Measurements from ENCODE around the gene LPGAT1.
"Not testable (repeated sequence)": the region's sequence is repeated elsewhere in the genome, so short reads cannot be mapped to it uniquely, and the experiment has no call there.

LPGAT1 gene, protein sequence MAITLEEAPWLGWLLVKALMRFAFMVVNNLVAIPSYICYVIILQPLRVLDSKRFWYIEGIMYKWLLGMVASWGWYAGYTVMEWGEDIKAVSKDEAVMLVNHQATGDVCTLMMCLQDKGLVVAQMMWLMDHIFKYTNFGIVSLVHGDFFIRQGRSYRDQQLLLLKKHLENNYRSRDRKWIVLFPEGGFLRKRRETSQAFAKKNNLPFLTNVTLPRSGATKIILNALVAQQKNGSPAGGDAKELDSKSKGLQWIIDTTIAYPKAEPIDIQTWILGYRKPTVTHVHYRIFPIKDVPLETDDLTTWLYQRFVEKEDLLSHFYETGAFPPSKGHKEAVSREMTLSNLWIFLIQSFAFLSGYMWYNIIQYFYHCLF

DNA sequence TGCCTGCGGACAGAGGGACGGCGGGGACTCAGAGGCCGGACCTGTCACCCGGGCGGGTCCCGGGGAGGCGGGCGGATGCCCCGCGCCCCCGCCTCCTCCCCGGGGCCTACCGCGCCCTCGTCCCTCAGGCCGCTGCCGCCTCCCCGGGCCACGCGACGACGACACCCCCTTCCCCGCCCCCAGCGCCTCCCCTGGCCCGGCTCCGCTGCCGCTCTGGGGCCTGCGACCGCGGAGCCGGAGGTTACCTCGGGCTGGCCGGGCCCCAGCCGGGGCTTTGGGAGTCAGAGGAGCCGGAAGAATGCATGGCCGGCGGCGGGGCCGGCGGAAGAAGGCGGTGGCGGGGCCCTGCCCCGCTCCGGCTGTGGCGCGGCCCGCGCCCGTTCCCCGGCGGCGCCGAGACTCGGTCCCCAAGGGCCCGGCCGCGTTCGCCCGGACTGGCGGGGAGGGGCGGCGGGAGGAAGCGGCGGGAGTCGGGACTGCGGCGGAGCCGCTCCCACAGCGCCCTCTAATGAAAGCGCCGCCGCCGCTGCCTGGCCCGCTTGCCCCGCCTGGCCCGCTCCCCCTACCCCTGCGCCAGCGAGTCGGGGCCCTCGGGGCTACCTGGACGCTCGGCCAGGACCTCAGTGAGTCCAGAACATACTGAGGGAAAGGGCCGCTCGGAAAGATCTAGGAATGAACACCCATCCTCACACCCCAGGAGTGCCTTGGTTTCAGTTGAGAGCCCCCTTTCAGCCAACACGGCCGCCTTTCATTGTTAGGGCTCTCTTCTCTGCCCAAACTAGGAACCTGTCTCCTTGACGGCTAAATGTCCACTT, at the start of gene LPGAT1:
Gene LPGAT1 (minus strand): TSS at position 436 of the 815 bp plus-strand sequence. CDS start 1,467 bp downstream, outside the sequence.
- peaks cover 61% of the 10 kb centered on the region for H3K4me1 Mint-ChIP-seq
- H3K27ac Mint-ChIP-seq = peak within 1 kb of the TSS; percentile 91 to 99
- H3K9me3 Mint-ChIP-seq = no peaks in the 10 kb centered on the region
- H3K27me3 Mint-ChIP-seq = peaks cover 9% of the 10 kb centered on the region
- ATAC-seq (peak; percentile 80), DNase-seq (peak; percentile 74 to 77)
- H3K4me3 Mint-ChIP-seq = peak within 1 kb of the TSS; percentile 91 to 97

DNA sequence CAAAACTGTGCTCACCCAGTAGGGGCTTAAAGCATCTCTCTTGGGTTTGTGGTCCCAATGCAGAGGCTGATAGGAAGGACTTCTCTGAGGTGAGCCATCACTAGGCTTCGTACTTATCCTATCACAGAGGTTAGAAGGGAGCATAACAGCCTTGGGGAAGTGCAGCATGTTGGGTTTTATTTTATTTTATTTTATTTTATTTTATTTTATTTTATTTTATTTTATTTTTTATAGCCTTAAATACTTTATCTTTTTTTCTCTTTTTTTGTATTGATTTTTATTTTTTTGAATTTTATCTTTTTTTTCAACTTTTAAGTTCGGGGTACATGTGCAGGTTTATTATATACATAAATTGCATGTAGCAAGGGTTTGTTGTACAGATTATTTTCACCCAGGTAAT, 48.9 kb upstream of the LPGAT1 start:
- peaks cover 0 to 9% of the 10 kb centered on the region in 2 donors for H3K9me3 Mint-ChIP-seq
- peaks cover 9% of the 10 kb centered on the region for H3K4me1 Mint-ChIP-seq
- no peak for ATAC-seq
- no peaks in the 10 kb centered on the region for H3K27me3 Mint-ChIP-seq
- no peak for DNase-seq
- H3K4me3 Mint-ChIP-seq = no peak overlapping the region
- no peak overlapping the region for H3K27ac Mint-ChIP-seq

DNA sequence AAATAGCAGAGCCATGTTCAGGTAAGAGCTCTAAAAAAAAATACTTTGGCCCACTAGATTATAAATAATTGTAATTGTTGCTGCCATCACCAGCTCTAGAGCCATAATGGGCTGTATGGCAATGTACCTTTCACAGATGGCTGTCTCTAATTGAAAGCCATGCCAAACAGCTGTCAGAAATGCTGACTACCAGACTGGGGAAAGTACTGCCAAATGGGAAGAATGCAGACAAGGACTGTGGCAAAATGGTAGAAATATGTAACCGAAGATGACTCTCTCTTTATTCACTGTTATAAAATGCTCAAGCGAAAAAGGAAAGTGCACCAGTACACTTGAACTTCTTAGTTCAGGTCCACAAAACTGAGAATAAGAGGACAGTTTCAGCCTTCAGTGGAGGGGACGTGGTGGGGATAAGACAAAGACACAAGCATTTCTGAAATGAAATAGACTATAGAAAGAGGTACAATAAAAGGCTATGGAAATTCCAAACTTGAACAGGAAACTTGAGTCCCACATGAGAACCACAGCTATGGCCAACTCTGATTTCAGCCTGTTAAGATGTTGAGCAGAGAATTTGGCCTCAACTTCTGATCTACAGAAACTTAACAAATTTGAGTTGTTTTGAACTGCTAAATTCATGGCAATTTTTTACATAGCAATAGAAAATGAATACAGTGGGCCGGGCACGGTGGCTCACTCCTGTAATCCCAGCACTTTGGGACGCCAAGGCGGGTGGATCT, 46.5 kb upstream of the LPGAT1 start:
- ATAC-seq (no peak), DNase-seq (no peak)
- H3K27me3 Mint-ChIP-seq = peaks cover 15% of the 10 kb centered on the region
- H3K4me3 Mint-ChIP-seq = no peak overlapping the region
- no peaks in the 10 kb centered on the region for H3K4me1 Mint-ChIP-seq
- H3K27ac Mint-ChIP-seq = no peak overlapping the region
- peaks cover 0 to 9% of the 10 kb centered on the region in 2 donors for H3K9me3 Mint-ChIP-seq

DNA sequence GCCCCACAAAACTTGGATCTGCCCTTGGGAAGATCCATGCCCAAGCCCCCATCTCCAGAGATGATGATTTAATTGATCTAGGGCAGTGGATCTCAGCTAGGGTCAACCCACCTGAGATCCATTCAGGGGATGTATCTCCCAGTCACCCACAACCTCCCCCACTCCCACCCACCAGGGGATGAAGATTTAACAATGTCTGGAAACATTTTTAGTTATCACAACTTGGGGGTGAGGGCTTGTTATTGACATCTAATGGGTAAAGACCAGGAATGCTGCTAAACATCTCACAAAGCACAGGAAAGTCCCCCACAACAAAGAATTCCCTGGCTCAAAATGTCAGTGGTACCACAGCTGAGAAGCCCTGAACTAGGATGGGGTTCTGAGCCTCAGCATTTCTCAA, 45.0 kb upstream of the LPGAT1 start:
- DNase-seq (no peak), ATAC-seq (no peak)
- Mint-ChIP-seq H3K4me3 (no peak overlapping the region), H3K4me1 (no peaks in the 10 kb centered on the region), H3K9me3 (no peaks in the 10 kb centered on the region), H3K27me3 (peaks cover 22% of the 10 kb centered on the region), H3K27ac (no peak overlapping the region)

DNA sequence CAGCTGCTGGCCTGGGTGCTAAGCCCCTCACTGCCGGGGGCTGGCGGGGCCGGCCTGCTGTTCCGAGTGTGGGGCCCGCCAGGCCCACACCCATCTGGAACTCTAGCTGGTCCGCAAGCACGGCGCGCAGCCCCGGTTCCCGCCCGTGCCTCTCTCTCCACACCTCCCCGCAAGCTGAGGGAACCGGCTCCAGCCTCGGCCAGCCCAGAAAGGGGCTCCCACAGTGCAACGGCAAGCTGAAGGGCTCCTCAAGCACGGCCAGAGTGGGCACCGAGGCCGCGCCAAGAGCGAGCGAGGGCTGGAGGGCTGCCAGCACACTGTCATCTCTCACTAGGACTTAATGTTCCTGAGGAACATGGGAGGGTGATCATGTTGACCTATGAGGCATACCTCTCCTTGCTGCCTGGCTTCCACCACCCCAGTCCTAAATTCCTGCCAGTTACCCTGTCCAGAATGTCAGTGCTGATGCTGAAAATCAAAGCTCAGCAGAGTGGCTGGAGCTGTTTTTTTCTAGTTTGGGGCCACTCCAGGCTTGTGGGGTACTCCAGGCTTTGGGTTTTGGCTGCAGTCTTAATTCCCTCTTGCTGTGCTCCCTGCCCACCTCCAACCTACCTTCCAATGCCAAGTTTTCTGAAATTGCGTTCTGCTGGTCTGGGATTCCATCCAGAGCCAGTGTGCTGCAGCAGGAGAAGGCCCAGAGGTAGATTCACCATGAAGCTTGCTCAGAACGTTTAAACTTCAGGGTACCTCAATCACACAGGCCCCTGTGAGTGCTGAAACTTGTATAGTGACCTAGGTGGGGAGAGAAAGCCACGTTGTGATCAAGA, 44.2 kb upstream of the LPGAT1 start:
- ATAC-seq = no peak
- no peak for DNase-seq
- Mint-ChIP-seq H3K27ac (peak overlapping the region in 1 of 2 donors; percentile 48), H3K4me1 (no peaks in the 10 kb centered on the region), H3K9me3 (no peaks in the 10 kb centered on the region), H3K4me3 (no peak overlapping the region), H3K27me3 (peaks cover 22% of the 10 kb centered on the region)

DNA sequence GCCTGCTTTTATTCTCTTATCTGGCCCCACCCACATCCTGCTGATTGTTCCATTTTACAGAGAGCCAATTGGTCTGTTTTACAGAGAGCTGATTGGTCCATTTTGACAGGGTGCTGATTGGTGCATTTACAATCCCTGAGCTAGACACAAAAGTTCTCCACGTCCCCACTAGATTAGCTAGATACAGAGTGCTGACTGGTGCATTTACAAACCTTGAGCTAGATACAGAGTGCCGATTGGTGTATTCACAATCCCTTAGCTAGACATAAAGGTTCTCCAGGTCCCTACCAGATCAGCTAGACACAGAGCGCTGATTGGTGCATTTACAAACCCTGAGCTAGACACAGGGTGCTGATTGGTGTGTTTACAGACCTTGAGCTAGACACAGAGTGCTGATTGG, 43.2 kb upstream of the LPGAT1 start:
- not testable (repeated sequence) for H3K4me1 Mint-ChIP-seq, H3K4me3 Mint-ChIP-seq, ATAC-seq, H3K9me3 Mint-ChIP-seq, DNase-seq, H3K27ac Mint-ChIP-seq
- peaks cover 22% of the 10 kb centered on the region for H3K27me3 Mint-ChIP-seq

DNA sequence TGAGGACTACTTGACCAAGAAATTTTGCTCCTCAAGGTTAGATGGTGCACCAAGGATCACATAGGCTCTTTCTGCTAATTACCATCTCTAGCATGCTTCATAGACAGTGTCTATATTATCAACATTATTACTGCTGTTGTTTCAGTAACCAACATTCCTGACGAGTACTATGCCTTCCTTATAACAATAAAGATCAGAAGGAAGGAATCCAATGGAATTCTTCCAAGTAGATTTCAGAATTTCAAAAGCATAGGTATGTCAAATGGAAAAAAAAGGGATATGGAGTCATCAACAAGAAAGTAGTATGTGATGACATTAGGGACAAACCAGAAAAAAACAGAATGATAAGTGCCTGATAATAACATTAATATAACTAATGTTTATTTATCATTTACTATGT, 39.6 kb upstream of the LPGAT1 start:
- no peak for ATAC-seq
- no peak for DNase-seq
- H3K4me1 Mint-ChIP-seq = no peaks in the 10 kb centered on the region
- H3K27me3 Mint-ChIP-seq = peaks cover 22% of the 10 kb centered on the region
- H3K4me3 Mint-ChIP-seq = no peak overlapping the region
- peaks cover 12 to 19% of the 10 kb centered on the region in 2 donors for H3K9me3 Mint-ChIP-seq
- no peak overlapping the region for H3K27ac Mint-ChIP-seq

DNA sequence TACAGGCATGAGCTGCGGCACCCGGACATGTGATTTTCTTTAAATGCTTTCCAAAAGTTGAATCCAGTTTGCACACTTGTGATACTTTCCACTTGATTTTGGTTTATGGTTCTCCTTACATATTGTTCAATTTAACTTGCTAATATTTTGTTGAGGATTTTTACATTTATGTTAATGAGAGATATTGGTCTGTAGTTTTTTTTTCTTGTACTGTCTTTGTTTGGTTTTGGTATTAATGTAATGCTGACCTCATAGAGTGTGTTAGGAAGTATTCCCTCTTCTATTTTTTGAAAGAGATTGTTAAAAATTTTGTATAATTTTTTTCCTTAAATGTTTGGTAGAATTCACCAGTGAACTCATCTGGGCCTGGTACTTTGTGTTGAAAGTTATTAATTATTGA, 34.6 kb upstream of the LPGAT1 start:
- Mint-ChIP-seq H3K4me1 (peaks cover 7% of the 10 kb centered on the region), H3K27me3 (no peaks in the 10 kb centered on the region), H3K4me3 (no peak overlapping the region), H3K9me3 (peaks cover 19 to 28% of the 10 kb centered on the region in 2 donors), H3K27ac (no peak overlapping the region)
- DNase-seq (no peak), ATAC-seq (no peak)

DNA sequence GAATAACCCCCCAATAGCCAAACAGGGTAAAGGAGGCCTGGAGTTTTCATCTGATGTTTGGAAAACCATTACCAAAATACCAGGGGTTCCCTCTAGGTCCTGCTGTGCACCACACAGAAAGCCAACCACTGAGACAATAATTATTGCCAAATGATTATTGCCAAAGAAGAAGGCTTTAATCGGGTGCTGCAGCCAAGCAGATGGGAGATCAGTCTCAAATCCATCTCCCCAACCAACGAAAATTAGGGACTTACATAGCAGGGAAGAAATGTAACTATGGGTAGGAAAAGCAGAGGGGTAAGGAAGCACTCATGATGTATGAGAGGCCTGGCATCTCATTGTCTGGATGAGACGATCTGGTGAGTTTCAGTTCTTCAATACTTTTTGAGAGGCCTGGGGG, 28.8 kb upstream of the LPGAT1 start:
- Mint-ChIP-seq H3K4me3 (no peak overlapping the region), H3K27me3 (no peaks in the 10 kb centered on the region), H3K4me1 (peaks cover 7% of the 10 kb centered on the region), H3K9me3 (peaks cover 14 to 34% of the 10 kb centered on the region in 2 donors), H3K27ac (no peak overlapping the region)
- DNase-seq (no peak), ATAC-seq (no peak)

DNA sequence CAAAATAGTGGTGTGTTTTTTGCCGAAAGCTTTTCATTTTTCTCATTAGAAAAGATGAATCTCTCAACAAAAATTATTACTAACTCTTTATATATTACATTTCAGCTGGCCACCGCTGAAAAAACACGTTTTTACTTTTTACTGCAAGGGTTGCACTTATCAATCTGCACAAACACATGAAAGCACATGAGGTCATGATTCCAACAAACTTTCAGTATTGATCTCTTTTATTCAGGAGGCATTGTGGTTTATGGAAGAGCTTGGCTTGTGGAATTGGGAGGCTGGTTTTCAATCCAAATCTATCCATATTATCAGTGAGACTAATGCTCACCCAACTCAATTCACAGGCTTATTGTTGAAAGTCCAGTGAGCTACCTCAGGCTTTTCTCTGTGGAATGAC, 20.6 kb upstream of the LPGAT1 start:
- H3K9me3 Mint-ChIP-seq = peaks cover 0 to 4% of the 10 kb centered on the region in 2 donors
- ATAC-seq (no peak), DNase-seq (no peak)
- H3K4me1 Mint-ChIP-seq = no peaks in the 10 kb centered on the region
- no peak overlapping the region for H3K27ac Mint-ChIP-seq
- H3K4me3 Mint-ChIP-seq = no peak overlapping the region
- H3K27me3 Mint-ChIP-seq = no peaks in the 10 kb centered on the region

DNA sequence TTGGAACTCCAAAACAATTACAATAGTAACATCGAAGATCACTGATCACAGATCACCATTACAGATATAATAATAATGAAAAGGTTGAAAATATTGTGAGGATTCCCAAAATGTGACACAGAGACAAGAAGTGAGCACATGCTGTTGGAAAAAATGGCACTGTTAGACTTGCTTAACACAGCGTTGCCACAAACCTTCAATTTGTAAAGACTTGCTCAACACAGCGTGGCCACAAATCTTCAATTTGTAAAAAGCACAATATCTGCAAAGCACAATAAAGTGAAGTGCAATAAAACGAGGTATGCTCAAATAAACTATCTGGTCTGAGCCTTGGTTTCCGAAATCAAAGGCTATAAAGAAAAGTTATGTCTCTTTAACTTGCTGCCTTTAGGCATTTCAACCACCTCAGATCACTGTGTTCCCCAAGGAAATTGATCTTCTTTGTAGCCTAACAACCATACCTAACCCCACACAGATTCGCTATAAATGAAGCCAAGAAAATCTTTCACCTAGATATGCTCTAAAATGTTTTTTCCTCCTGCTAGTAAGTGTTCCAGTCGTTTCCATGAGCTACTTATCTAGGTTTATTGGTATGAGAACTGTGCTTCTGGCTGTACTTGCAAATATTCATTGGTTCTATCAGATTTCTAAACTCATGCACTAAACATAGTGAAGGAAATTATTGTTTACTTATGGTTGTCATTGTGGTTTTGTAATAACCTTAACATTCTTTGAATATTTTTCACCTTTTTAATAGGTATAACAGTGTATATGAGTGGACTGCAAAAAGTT, 13.1 kb upstream of the LPGAT1 start:
- no peak overlapping the region for H3K4me3 Mint-ChIP-seq

DNA sequence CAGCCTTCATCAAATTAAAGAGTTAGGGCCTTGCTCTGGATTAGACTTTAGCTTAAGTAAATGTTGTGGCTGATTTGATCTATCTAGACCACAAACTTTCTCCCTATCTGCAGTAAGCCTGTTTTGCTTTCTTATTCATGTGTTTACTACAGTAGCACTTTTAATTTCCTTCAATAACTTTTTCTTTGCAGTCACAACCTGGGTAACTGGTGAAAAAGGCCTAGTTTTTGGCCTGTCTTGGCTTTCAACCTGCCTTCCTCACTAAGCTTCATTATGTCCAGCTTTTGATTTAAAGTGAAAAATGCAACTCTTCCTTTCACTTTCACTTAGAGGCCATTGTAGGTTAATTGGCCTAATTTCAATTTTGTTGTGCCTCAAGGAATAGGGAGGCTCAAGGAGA, 12.5 kb upstream of the LPGAT1 start:
- peaks cover 0 to 6% of the 10 kb centered on the region in 2 donors for H3K9me3 Mint-ChIP-seq
- ATAC-seq (no peak), DNase-seq (no peak)
- H3K4me1 Mint-ChIP-seq = peaks cover 22% of the 10 kb centered on the region
- H3K27ac Mint-ChIP-seq = peak overlapping the region in 1 of 2 donors; percentile 77
- H3K27me3 Mint-ChIP-seq = no peaks in the 10 kb centered on the region
- peak overlapping the region in 1 of 2 donors; percentile 28 for H3K4me3 Mint-ChIP-seq

More for the DNA sequence above, 13.1 kb upstream of the LPGAT1 start:
- Mint-ChIP-seq H3K27ac (no peak overlapping the region), H3K9me3 (peaks cover 0 to 6% of the 10 kb centered on the region in 2 donors), H3K4me1 (peaks cover 22% of the 10 kb centered on the region), H3K27me3 (no peaks in the 10 kb centered on the region)
- DNase-seq (no peak), ATAC-seq (no peak)

DNA sequence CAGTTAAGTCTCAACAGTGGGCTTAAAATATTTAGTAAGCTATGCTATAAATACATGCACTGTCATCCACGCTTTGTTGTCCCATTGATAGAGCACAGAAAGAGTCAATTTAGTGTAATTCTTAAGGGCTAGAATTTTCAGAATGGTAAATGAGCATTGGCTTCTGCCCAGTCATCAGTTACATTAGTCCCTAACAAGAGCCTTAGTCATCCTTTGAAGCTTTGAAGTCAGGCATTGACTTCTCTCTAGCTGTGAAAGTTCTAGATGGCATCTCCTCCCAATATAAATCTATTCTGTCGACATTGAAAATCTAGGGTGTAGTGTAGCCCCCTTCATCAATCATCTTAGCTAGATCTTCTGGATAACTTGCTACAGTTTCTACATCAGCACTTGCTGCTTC, 12.0 kb upstream of the LPGAT1 start:
- Mint-ChIP-seq H3K9me3 (peaks cover 0 to 6% of the 10 kb centered on the region in 2 donors), H3K27me3 (no peaks in the 10 kb centered on the region), H3K4me3 (no peak overlapping the region), H3K27ac (no peak overlapping the region), H3K4me1 (peaks cover 22% of the 10 kb centered on the region)
- ATAC-seq (no peak), DNase-seq (no peak)

DNA sequence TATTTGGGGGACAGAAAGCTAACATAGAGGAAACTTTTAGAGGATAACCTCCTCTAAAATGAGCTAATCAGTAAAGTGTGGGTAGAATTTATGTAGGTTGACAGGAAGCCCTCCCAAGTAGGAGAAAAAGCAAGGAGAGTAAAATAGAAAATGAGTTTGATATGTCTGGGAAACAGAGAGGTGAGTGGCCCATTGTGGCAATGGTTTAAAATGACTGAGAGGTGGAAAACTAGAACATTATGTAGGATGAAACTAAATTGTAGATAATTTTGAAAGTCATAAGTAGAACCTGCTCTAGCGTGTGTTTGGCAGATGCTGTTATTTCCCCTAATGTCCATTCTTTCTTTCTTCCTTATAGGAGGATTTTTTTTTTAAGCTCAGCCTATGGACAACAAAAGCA, 8.5 kb upstream of the LPGAT1 start:
- H3K4me3 Mint-ChIP-seq = no peak overlapping the region
- H3K27me3 Mint-ChIP-seq = no peaks in the 10 kb centered on the region
- H3K9me3 Mint-ChIP-seq = peaks cover 0 to 6% of the 10 kb centered on the region in 2 donors
- peaks cover 34% of the 10 kb centered on the region for H3K4me1 Mint-ChIP-seq
- no peak overlapping the region for H3K27ac Mint-ChIP-seq
- ATAC-seq (no peak), DNase-seq (no peak)

All from stimulated activated naive CD8-positive, alpha-beta T cell treated with anti-CD3 and anti-CD28 coated beads, Interleukin-15, amount 100 ng/mL, for 72 hours (primary cell).